GM11168 (cell line): ENCODE measurements around the gene UPK3BL2.
"Not testable (repeated sequence)": the region's sequence is repeated elsewhere in the genome, so short reads cannot be mapped to it uniquely, and the experiment has no call there.

Experiments
- in situ Hi-C: fragments of 300-500 bp; cut with MboI; formaldehyde crosslinking; loops from one replicate; pipeline ENCODE4 v1.12.0; 2022; ENCODE audit warnings: low sequenced_read_pairs; ENCODE audit not compliant: unreplicated experiment

Gene UPK3BL2

GRCh38 chr7:102543596-102543995 is at the start of gene UPK3BL2:
Gene UPK3BL2, minus strand, starts transcription at chr7:102543696. Its CDS starts 60 bp downstream, at chr7:102543636.
- in situ Hi-C loops: not testable (repeated sequence)

- in situ Hi-C loops: not testable (repeated sequence)
Observed at GRCh38 chr7:102592477-102593019, 49.1 kb upstream of the UPK3BL2 start.

GRCh38 chr7:102589857-102590256 is 46.4 kb upstream of the UPK3BL2 start:
- in situ Hi-C loops: not testable (repeated sequence)

GRCh38 chr7:102583495-102583894 is 40.0 kb upstream of the UPK3BL2 start:
- in situ Hi-C loops: not testable (repeated sequence)

- in situ Hi-C loops: not testable (repeated sequence)
Observed at GRCh38 chr7:102581722-102582121, 38.2 kb upstream of the UPK3BL2 start.

GRCh38 chr7:102578486-102578885 is 35.0 kb upstream of the UPK3BL2 start:
- in situ Hi-C loops: not testable (repeated sequence)

GRCh38 chr7:102577315-102578240 is 34.1 kb upstream of the UPK3BL2 start:
- in situ Hi-C loops: not testable (repeated sequence)

- in situ Hi-C loops: not testable (repeated sequence)
Observed at GRCh38 chr7:102576363-102576762, 32.9 kb upstream of the UPK3BL2 start.

GRCh38 chr7:102574607-102575006 is 31.1 kb upstream of the UPK3BL2 start:
- in situ Hi-C loops: not testable (repeated sequence)

GRCh38 chr7:102572261-102573239 is 29.1 kb upstream of the UPK3BL2 start, which contains the start of gene POLR2J3:
Gene POLR2J3, minus strand, starts transcription at chr7:102572583. Its CDS starts 62 bp downstream, at chr7:102572521.
- in situ Hi-C loops: not testable (repeated sequence)

GRCh38 chr7:102568620-102569019 is 25.1 kb upstream of the UPK3BL2 start:
- in situ Hi-C loops: not testable (repeated sequence)

GRCh38 chr7:102550808-102551422 is 7.4 kb upstream of the UPK3BL2 start, which contains the start of gene SPDYE2:
Gene SPDYE2, plus strand, starts transcription at chr7:102551226. Its CDS starts 2,030 bp downstream, at chr7:102553256.
- in situ Hi-C loops: not testable (repeated sequence)

- in situ Hi-C loops: not testable (repeated sequence)
Observed at GRCh38 chr7:102546353-102546752, 2.9 kb upstream of the UPK3BL2 start.

- in situ Hi-C loops: not testable (repeated sequence)
Observed at GRCh38 chr7:102545288-102545687, 1.8 kb upstream of the UPK3BL2 start.

GRCh38 chr7:102544372-102544771 is 876 bp upstream of the UPK3BL2 start:
- in situ Hi-C loops: not testable (repeated sequence)

- in situ Hi-C loops: not testable (repeated sequence)
Observed at GRCh38 chr7:102542771-102543170, 725 bp downstream of the UPK3BL2 start.

GRCh38 chr7:102542083-102542482 is 1.4 kb downstream of the UPK3BL2 start:
- in situ Hi-C loops: not testable (repeated sequence)

GRCh38 chr7:102540604-102541003 is 2.9 kb downstream of the UPK3BL2 start:
- in situ Hi-C loops: not testable (repeated sequence)

- in situ Hi-C loops: not testable (repeated sequence)
Observed at GRCh38 chr7:102535062-102535615, 8.4 kb downstream of the UPK3BL2 start.
